Epidermal melanocyte (primary cell): ENCODE measurements around the gene MRPS34.
"Not testable (repeated sequence)": the region's sequence is repeated elsewhere in the genome, so short reads cannot be mapped to it uniquely, and the experiment has no call there.

Experiments used
- DNase-seq: peaks from one replicate; pipeline ENCODE4 v3.0.0; 2011; ENCODE audit warnings: low spot score; ENCODE audit not compliant: insufficient read length

Gene MRPS34

DNA sequence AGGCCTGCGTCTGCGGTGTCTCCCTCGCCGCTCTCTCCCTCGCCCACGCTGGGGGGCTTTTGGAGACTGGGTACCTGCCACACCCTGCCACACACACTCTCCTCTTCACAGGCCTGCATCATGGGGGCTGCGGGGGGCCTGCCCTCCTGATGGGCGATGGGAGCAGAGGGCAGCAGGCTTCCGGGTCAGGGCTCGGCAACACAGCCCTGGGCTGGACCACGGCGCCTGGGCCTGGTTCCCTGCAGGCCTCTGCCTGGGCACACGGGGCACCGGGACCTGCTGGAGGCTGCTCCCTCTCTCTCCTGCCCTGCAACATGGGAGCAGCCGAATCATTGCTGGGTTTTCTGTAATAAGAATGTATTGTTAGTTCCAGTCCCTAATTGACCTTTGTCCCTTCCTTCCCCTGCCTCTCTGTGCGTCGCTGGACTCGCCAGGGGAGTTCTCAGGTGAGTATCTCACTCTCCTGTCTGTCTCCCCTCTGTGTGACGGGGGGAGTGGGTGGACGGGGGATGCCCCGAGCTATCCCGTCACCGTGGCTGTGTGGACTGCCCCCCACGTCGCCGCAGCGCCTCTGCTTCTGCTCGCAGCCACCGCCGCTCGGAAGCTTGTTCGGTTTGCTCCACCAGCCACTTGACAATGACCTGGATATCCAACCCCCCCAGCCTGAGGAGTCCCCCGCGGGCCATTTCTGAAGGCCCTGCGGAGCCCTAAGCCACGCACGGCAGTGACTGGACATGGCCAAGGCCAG, 15.0 kb downstream of the MRPS34 start:
- no peak for DNase-seq

DNA sequence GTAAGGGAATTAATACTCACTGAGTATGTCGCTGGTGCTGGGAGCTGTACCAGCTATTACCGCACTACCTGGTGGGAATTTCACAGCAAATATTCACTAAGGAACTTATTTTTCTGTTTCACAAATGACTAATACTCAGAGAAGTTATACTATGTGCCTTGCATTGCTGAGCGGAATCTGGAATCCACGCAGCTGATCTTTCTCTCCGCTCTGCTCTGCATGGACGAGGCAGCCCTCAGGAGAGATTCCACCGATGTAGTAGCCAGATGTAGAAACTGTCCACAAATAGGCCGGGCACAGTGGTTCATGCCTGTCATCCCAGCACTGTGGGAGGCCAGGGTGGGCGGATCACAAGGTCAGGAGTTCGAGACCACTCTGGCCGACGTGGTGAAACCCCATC, 18.7 kb downstream of the MRPS34 start:
- no peak for DNase-seq

DNA sequence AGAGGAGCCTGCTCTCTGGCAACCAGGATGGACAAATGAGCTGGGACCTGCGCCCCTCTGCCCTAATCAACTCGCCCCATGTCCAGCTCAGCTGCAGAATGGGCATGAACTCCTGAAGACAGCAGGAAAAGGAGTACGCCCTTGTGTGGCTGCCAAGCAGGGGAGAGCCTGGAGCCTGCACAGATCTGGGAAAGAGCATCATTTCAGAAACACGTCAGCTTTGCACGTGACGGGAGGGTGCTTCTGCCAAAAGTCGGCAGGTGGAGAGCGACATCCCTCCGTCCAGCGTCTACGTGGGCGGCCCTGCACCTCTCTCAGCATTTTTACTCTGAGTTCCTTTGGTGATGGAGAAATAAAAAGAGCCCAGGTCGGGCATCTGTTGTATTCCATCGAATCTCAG, 20.1 kb downstream of the MRPS34 start:
- DNase-seq = no peak

DNA sequence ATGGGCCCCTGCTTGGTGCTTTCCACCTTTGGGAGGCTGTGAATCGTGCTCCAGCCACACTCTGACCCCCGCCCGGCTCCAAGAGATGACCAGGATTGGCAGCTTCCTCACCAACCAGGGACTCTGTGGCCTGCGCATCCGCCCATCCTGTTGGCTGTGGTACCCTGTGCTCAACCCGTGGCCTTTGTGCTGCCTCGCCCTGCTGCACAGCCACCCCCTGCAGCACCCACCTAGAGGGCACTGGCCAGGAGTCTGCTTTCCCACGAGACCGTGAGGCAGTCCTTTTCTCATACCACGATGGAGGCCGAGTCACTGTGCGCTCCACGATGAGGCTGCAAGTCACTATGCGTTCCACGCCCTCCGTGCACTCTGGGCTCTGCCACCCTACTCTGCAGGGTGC, 21.0 kb downstream of the MRPS34 start:
- DNase-seq = no peak

DNA sequence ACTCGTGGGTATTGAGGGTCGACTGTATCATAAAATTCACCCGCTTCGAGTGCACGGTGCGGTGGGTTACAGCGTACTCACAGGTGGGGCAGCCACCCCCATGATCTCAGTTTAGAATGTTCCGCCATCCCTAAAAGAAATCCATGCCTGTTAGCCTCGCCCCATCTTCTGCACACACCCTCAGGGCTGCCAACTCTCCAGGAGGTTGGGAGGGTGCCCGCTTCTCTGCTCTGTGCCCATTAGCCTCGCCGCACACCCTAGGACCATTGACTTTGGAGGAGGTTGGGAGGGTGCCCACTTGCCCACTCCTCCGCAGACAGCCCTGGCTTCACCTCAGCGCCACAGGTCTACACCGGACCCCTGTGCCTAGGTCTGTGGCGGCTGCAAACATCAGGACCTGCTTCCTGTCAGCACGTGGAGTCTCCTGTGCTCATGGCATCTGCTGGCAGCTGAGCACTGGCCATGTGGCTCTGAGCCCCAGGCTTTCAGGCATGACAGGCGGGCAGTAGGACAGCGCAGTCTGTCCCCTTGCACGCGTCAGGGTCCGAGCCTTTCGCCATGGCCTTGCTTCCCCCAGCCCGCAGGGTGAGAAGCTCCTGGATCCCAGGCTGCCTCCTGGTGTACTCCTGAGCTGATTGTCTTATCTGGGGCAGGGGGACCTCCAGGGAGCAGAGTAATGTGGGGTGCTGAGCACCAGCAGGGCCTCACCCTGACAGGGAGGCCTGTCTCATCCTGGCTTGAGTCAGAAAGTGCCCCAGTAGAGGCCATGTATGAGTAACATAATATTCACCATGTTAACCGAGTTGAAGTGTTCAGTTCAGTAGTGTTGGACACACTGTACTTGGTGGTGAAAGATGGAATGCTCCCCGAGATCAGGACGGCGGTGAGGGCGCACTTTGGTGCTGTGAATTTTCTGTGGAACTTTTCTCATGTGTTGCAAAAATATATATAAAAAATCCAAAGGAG, 23.5 kb downstream of the MRPS34 start:
- no peak for DNase-seq

DNA sequence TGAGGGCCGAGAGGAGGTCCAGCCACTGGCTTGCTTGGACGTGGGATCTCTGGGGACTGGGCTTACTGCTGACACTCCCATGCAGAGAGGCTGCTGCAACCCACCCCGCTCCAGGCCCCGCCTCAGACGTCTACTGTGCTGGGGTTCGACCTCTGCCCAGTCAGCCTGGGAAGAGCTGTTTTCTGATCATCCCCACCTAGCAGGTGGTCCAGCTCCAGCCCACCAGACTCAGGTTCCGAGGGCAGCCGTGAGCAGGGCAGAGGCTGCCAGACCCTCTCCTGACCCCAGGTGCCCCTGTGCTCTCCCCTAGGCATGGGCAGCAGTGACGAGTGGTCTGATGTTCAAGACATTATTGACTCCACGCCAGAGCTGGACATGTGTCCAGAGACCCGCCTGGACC, 25.0 kb downstream of the MRPS34 start:
- no peak for DNase-seq

DNA sequence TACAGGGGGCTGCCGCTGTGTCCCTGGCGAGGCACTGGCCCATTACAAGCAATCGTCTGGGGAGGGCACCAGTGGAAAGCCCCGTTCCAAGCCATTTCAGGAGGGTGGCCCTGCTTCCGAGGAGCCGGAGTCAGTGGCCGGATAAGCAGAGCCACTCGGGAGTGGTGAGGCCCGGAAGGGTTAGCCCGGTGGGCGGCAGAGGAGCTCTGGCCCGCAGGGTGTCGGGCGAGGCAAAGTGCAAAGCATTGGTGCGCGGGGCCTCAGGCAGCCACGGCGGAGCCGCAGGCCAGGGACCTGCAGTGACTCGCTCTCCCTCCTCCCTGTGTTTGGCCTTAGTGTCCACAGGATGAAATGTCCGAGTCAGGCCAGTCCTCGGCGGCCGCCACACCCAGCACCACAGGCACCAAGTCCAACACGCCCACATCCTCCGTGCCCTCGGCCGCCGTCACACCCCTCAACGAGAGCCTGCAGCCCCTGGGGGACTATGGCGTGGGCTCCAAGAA, 26.2 kb downstream of the MRPS34 start:
- DNase-seq = no peak

DNA sequence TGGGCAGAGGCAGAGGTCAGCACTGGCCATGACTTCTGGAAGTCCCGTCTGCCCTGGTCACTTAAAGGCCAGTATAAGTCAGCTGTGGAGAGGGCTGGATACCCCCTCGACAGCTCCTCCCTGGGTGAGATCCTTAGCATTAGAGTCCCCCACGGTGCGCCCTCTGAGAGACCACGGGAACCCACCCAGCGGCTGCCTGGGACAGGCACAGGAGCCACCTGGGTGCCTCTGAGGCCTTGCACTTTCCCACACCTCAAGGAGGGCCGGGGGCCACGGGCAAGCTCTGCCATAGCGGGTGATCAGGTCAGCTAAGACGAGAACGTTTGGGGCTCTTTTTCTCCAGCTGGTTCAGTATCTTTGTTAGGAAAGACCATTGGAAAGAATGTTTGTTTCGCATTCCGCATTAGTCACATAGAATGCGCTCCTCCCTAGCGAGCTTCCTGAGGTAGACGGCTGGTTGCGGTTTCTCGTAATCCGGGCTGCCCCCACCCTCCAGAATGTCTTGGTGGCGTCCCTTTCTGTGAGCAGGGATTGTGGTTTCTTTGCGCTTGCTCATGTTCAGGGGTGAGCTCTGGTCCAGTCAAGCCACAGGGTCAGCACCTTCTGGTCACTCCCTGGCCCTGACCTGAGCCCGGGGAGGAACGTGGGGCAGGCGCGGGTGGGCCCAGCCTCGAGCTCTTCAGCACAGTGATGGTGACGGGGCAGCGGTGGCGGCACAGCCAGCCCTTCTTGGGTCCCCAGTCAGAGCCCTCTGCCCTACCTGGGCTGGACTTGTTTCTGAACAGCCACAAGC, 26.8 kb downstream of the MRPS34 start:
- peak; percentile 57 for DNase-seq

DNA sequence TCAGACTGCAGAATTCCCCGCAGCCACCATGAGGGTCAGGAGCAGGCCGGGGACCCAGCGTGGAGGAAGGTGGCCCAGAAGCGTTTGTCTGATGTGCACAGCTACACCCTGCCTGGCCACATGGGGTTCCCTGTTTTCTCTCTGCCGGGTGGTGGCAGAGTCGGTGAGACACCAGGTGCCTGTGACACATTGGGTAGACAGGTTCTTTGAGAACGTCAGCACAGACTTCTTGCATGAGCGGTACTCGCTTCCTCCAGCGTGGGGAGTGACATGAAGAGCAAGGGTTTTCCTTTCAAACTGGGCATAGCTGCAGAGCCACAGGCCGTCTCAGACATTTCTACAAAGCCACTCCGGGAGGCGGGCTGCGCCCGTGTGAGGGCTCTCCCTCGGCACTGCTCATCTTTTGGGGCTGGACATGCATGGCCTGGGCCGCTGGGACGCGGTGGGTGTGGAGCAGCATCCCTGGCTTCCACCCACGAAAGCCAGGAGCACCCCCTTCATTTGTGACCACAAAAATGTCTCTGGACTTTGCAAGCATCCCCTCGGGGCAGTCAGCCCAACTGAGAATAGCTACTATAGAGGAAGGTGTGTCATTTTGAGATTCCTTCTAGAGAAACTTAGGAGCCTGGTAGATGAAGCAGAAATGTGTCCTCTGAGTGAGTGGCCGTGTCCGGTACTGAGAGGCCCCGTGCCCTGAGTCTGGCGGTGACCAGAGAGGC, 27.6 kb downstream of the MRPS34 start:
- no peak for DNase-seq

DNA sequence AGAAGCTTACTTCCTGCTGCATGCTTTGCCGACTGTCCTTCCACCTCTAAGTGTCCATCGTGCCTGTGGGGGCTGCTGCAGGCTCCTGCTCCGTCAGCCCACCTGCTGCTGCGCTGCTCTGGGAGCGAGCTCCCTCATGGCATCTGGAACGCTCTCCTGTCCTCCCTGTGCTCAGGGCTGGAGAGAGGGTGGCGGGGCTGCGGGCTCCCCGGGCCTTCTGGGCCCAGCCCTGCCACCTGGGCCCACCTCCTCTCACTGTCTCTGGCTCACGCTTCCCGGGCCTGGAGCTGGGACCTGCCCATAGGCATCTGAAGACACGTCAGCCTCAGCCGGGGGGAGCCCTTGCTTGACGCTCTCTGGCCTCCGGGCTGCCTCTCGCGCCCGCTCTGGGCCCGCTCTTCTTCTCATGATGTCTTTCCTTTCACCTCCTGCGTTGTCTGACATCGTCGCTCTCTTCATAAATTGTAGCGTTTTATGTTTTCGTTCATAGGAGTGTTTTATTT, 28.5 kb downstream of the MRPS34 start:
- DNase-seq = no peak

DNA sequence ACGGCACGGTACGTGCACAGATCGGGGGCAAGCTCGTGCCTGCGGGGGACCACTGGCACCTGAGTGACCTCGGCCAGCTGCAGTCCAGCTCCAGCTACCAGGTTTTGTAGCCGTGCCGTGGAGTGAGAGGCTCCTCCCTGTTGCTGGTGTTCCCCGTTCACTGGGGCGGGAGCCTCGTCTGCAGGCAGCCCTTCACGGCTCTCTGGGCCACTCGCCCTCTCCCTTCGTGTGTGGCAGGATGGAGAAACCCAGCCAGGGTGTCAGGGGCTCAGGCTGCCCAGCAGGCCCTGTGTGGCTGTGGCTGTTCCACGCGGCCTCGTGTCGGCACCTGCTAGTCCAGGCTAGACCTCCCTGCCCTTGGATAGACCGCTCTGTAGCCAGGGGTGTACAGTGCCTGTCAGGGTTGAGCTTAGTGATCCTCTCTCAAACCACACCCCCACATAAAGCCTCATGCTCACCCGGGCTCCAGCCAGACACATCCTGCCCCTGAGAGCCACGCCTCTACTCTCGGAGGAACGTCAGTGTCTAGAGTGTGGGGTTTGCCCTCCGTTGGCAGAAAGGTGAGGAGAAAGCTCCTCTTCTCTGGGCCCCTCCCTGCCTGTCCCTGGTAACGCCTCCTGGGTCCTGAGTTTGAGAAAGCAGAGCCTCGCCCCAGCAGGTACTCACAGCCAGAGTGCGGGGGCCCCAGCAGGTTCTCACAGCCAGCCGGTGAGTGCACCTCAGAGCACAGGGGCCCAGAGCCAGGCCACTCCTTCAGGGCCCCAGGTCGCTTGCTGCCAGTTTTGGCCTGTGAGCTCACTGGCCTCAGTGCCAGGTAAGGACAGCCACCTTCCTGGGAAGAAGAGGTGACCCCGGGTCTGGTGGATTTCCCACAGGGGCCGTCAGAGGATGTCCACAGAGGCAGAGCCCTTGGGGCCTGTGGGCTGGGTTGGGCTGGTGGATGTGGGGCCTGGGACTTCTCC, 29.3 kb downstream of the MRPS34 start:
- no peak for DNase-seq

DNA sequence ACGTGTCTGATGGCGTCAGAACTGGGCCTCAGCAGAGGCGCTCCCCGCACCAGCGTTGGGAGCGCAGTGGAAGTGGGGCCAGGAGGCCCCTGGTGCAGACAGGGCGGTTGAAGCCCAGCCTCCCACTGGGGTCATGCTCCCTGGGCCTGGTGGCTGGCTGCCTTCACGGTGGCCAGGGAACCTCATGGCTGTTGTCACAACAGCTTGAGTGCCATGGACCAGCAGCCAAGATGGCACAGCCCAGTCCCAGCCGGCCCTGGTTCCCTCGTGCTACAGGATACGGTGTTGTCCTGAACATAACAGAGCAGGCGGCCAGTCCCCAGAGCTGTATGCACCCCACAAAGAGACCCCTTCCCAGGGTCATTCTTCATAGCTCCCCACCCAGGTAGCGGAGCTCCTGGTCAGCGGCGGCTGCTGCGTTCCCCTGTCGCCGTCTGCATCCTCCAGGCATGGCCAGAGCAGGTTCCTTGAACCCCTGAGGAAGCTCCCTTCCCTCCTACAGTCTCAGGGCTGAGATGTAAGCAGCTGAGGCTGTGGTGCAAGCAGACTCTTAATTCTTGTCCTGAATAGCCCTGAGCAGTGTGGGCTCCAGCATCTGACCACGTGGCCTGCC, 31.3 kb downstream of the MRPS34 start:
- DNase-seq = no peak

DNA sequence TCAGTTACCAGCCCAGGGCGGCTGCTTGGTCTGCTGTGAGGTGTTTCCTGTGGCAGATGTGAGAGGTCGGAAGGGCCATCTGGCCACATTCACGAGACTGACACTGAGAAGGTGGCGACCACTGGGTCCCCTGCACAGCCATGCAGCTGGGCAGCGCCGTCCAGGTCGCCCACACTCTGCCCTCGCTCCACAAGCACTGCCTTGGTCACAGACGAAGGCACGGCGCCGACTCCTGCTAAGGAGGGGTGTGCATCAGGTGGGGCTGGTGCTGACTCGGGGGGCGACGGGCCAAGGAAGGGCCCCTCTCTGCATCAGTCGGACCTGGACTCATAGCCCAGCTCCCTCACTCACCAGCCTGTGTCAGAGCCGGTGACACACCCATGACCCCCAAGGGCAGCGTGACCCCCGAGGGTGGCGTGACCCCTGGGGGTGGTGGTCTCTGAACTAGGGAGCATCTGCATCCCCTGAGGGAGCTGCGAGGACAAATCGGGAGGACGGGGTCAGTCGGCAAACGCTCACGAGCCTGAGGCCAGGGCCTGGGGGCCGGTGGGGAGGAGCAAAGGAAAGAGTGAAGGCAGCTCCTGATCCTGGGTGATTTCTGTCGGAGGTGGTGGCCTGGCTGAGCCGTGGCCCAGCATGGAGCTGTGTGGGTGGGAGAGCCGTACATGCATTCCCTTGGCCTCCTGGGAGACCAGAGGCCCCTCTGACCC, 32.0 kb downstream of the MRPS34 start:
- no peak for DNase-seq

DNA sequence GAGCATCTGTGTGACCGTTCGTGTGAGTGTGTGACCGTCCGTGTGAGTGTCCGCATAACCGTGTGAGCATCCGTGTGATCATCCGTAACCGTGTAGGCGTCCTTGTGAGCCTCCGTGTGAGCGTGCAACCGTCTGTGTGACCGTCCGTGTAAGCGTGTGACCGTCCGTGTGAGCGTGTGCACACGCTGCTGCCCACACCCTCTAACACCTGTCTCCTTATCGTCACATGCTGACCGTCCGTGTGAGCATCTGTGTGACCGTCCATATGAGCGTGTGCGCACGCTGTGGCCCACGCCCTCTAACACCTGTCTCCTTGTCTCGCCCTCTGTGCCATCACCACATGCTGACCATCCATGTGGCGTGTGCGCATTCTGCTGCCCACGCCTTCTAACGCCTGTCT, 32.7 kb downstream of the MRPS34 start:
- DNase-seq = no peak

DNA sequence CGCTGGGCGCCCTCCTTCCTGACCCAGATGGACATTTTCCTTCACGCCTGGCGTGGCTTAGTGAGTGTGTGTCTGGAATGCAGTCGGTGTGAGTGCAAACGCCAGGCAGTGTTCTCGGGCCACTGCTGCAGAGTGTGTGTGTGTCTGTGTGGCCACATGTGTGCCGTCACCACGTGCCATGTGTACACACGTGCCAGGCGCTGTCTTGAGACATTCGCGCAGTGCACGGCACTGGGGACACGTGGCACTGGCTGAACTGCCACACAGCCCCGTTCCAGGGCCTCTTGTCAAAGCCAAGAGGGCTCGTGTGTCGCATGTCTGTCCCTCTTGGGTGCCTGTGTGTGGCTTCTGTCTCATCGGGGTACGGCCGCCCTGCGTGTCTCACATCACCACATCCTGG, 38.1 kb downstream of the MRPS34 start:
- no peak for DNase-seq

DNA sequence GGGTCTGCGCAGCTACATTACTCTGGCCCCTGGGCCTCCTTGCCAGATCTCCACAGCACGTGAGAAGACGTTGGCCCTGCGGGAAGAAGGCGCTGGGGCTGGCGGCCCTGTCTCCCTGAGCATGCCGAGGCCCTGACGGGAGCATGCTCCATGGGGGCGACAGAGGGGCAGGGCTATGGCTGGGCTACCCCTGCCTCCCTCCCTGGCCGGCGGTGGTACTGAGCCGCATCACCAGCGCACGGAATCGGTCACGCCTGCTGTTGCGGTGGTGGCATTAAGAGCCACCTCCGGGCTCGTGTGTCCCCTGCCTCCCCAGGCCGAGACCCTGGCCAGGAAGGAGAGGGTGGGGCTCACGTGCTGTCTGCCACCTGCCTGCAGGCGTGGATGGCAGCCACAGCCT, 38.8 kb downstream of the MRPS34 start:
- no peak for DNase-seq

DNA sequence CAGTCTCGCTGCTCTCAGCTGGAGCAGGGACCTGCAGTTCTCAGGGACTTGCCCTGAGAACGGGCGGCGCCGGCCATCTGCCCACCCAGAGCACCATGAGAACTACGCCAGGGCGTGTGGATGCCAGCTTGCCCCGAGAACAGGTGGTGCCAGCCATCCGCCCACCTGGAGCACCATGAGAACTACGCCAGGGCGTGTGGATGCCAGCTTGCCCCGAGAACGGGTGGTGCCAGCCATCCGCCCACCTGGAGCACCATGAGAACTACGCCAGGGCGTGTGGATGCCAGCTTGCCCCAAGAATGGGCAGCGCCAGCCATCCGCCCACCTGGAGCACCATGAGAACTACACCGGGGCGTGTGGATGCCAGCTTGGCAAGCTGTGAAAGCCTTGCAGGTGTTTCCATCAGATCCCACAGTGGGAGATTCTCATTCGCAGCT, 40.4 kb downstream of the MRPS34 start:
- not testable (repeated sequence) for DNase-seq

DNA sequence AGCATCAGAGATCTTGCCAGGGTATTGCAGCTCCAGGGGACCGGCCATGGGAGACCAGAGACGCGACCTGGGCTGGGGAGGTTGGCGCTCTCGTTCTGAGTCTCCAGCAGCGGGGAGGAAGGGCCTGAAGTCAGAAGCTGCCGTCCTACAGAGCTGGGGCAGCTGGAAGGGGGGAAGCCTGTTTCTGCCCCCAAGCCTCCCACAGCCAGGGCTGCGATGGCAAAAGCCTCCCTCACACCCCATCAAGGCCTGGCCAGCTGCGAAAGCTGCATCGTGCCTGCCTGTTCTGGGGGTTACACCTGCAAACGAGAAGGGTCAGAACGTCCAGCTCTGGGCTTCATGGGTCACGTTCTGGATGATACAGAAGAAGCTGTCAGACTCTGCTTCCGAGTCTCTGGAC, 40.9 kb downstream of the MRPS34 start:
- DNase-seq = no peak
